Femur (tissue), 1 donor: ENCODE data around the gene C1orf198.

Experiments used
- DNase-seq: peaks from one replicate; pipeline ENCODE4 v3.0.0-alpha.2; 2017

Gene C1orf198

GRCh38 chr1:230891413-230891812, 23.1 kb upstream of the C1orf198 start:
- no peak for DNase-seq

GRCh38 chr1:230884646-230885045, 16.3 kb upstream of the C1orf198 start:
- DNase-seq = no peak

- DNase-seq = peak; percentile 70
These were observed 15.6 kb upstream of the C1orf198 start for GRCh38 chr1:230883967-230884366.

- DNase-seq = no peak
These were observed 11.5 kb upstream of the C1orf198 start for GRCh38 chr1:230879778-230880177.

GRCh38 chr1:230878591-230878990, 10.3 kb upstream of the C1orf198 start:
- peak; percentile 59 for DNase-seq

- no peak for DNase-seq
These were observed 9.7 kb upstream of the C1orf198 start for GRCh38 chr1:230877924-230878590.

GRCh38 chr1:230877146-230877923, 9.0 kb upstream of the C1orf198 start:
- DNase-seq = no peak

- no peak for DNase-seq
These were observed 8.3 kb upstream of the C1orf198 start for GRCh38 chr1:230876660-230877059.

- DNase-seq = no peak
These were observed 7.0 kb upstream of the C1orf198 start for GRCh38 chr1:230875370-230875769.

- DNase-seq = no peak
These were observed 2.6 kb upstream of the C1orf198 start for GRCh38 chr1:230870916-230871315.

GRCh38 chr1:230869500-230869899, 1.2 kb upstream of the C1orf198 start:
- DNase-seq = no peak

GRCh38 chr1:230868736-230869385, 540 bp upstream of the C1orf198 start:
- peak; percentile 78 for DNase-seq

GRCh38 chr1:230867101-230867902, 1.0 kb downstream of the C1orf198 start:
- DNase-seq = no peak

- DNase-seq = no peak
These were observed 1.9 kb downstream of the C1orf198 start for GRCh38 chr1:230866171-230867070.

GRCh38 chr1:230865062-230865817, 3.1 kb downstream of the C1orf198 start:
- DNase-seq = no peak

GRCh38 chr1:230864441-230864840, 3.9 kb downstream of the C1orf198 start:
- DNase-seq = no peak

- DNase-seq = no peak
These were observed 4.9 kb downstream of the C1orf198 start for GRCh38 chr1:230863449-230863848.

GRCh38 chr1:230861970-230862595, 6.2 kb downstream of the C1orf198 start:
- DNase-seq = no peak

GRCh38 chr1:230861489-230861888, 6.8 kb downstream of the C1orf198 start:
- no peak for DNase-seq

GRCh38 chr1:230860617-230861384, 7.5 kb downstream of the C1orf198 start:
- no peak for DNase-seq
